Inflammatory macrophage (primary cell): Measurements from ENCODE around the gene WDHD1.
"Not testable (repeated sequence)": the region's sequence is repeated elsewhere in the genome, so short reads cannot be mapped to it uniquely, and the experiment has no call there.

Experiments
- DNase-seq, 2 donors: peaks; one replicate each; pipeline ENCODE4 v3.0.0-alpha.2; 2020 to 2022

Gene WDHD1

DNA sequence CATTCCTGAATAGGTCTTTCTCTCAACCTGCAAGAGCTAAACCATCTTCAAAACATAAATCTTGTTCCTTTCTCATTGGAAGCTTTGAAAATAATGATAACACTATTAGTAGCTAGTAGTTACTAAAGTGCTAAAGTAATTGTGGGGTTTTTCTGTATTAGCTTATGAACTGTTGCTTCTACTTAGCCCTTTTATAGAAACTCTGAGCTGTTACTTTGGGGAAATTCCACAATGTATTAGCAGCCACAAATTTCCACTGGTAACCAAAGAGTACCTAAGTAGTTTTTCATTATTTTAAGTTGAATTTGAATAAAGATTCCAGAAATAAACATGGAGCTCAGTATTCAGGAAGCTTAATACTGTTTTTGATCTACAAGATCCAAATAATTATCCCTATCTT, 18.2 kb upstream of the WDHD1 start:
- no peak for DNase-seq

DNA sequence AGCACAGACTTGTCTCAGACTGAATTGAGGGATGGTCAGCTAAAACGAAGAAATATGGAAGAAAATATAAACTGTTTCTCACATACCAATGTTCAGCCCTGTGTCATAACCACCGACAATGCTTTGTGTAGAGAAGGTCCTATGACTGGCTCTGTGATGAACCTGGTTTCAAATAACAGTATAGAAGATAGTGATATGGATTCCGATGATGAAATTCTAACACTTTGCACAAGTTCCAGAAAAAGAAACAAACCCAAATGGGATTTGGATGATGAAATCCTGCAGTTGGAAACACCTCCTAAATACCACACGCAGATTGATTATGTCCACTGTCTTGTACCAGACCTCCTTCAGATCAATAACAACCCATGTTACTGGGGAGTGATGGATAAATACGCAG, 16.6 kb upstream of the WDHD1 start:
- DNase-seq = no peak

DNA sequence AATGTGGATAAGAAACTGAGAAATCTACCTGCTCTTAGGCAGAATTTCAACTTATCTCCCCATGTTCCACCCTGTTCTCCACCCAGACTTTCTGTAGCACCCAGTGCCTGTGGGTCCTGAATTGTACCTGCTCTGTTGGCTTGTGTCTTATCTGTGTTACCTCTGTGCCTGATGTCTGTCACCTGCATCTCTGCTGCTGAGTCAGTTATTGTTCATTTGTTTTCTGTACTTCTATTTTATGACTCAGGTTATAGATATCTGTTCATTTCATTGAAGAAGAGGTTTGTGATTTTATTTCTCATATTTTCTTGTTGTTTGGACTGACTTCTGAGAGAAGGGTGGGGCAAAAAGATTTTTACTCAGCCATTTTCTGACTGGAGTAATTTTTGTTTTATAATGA, 11.8 kb upstream of the WDHD1 start:
- no peak for DNase-seq

DNA sequence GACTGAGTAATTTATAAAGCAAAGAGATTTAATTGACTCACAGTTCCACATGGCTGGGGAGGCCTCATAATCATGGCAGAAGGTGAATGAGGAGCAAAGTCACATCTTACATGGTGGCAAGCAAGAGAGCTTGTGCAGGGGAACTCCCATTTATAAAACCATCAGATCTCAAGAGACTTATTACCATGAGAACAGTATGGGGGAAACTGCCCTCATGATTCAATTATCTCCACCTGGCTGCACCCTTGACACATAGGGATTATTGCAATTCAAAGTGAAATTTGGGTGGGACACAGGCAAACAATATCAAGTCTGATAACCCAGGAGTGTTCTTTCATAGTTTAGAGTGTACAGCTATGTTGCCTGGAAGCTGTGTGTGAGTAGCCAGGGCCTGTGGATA, 11.1 kb upstream of the WDHD1 start:
- DNase-seq = not testable (repeated sequence)

DNA sequence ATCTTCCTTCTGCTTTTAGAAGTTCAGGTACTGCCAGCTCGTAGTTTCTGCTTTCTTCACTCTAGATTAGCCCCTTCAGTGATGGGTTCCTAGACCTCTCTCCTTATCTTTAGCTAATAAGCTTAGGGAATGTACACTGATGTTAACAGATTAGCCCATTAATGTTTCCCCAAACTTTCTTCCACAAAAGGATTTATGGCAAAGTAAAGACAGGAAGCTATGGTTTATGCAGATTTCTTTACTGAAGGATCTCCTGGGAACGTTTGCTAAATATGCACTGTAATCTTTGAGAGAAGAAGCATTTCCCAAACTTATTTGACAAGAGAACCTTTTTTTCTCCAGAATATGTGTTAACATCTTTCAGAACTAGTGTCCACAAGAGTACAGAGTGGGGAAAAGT, 4.3 kb upstream of the WDHD1 start:
- no peak for DNase-seq

DNA sequence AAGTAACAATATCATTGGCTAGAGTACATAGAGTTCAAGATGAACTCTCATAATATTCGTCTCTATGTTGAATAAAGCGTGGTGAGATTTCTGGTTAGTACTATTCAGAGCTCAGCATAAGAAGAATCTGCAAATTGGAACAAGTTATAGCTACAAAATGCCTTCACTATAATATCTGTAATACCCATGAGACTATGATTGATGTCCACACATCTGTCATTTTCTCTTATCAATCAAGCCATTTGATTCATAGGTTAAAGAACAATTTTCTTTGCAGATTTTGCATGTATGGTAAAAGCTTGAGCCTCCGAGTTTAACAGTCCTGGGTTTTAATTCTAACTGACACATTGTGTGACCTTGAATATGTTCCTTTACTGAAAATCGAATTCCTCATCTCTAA, 1.6 kb upstream of the WDHD1 start:
- DNase-seq = no peak

DNA sequence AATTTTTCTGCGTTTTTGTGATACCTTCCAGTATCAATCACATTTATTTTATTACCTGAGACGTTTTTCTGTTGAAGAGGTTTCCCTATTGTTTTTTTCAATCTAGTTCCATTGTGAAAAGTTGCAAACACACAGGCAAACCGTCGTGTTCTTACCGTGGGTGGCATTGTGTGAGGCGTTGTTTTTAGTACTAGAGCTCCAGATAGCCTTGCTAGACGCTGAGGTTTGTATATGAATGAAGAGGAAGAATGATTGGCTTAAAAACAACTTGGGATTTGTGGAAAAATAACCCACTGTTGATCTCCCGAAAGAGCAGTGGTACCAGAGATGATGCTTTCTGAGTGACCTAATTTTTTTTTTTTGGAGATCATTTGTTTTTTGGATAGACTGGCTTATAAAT, 1.2 kb upstream of the WDHD1 start:
- peak in 1 of 2 donors; percentile 12 for DNase-seq

DNA sequence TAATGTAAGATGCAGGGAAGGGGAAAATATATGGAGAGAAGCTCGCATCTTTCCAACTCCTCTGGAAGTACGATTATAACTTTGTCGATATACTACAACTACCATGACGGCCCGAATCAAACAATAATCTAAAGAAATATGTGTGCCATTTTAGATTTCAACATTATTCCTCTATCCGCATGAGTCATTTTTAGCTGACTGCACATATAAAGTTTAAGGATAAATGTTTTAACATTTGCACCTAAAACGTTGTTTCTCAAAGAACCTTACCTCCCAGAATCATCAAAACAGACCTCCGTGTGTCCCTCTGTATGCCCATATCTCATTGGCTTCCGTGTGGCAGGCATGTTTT, 482 bp downstream of the WDHD1 start:
- DNase-seq = peak in 1 of 2 donors; percentile 8

DNA sequence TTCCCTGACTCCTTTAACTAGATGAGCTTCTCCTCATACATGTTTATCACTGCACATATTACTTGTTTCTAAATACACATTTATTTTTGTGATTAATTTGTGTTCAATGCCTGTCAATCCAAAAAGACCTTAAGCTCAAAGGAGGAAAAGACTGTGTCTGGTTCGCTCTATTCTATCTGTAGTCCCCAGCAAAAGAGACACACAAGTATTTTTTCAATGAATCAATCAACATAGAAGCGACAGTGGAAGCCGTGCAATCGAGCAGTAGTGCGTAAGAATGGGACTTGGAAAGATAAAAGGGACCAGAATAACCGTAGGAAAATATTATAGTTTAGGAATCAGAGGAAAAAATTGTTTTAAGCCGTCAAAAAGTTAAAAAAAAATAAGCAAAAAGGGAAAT, 951 bp downstream of the WDHD1 start:
- DNase-seq = no peak

DNA sequence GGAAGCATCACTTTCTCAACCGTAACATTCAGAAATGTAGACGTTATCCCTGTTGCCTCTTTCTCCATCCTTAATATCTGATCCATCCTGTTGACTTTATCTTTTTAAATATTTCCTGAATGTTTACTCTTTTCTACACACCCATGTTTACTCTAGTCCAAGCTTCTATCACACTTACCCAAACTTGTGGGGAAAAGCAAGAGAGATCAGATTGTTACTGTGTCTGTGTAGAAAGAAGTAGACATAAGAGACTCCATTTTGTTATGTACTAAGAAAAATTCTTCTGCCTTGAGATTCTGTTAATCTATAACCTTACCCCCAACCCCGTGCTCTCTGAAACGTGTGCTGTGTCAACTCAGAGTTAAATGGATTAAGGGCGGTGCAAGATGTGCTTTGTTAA, 2.5 kb downstream of the WDHD1 start:
- DNase-seq = not testable (repeated sequence)

DNA sequence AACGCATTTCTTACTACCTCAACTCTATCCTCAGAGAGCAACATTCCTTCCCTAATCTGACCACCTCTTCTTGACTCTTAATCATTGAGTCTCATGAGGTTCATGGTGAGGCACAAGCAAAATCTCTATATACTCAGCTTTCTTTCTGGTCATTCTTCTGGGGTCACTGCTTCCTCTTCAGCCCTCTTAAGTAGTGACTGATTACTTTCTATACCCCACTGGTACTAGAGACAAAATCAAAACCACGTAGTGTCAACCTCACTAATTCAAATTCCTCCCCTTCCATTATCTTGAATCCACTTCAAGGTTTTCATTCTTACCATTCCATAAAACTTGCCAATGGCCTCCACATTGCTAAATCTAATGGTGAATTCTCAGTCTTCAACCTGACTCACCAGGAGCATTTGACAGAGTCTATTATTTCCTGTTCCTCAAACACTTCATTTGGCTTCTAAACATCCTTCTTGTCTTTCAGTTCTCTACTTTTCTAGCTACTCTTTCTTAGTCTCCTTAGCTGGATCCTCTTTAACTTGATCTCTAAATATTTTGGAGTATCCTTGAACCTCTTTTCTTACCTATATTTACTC, 6.8 kb downstream of the WDHD1 start:
- DNase-seq = peak in 1 of 2 donors; percentile 9

DNA sequence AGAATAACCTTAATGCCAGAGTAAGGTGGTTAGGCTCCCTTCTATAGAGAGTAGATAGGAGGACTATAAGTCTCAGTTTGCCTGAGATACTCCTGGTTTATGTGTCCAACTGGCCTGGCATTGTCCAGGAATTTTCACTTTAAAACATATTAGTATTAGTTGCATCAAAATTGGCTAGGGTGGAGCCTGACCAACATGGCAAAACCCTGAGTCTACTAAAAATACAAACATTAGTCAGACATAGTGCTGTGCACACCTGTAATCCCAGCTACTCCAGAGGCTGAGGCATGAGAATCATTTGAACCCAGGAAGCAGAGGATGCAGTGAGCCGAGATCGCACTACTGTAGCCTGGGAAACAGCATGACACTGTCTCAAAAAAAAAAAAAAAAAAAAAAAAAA, 11.9 kb downstream of the WDHD1 start:
- DNase-seq = no peak

DNA sequence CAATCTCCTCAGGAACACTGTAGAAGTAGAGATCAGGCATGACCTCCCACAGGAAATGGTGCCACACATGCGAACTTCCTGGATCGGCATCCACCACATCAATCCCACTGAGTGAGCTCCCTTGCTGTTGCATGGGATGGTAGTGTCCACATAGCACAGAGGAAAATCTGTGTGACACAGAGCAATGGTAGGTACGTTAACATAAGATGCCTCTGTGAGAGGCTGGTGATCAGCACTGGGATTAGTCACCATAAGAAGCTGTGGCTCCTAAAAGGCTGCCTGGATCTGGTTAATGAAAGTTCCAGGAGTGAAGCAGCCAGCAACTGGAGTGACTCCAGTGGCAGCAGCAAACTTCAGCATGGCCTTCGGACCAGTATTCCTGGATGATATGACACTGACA, 21.8 kb downstream of the WDHD1 start:
- DNase-seq = no peak

DNA sequence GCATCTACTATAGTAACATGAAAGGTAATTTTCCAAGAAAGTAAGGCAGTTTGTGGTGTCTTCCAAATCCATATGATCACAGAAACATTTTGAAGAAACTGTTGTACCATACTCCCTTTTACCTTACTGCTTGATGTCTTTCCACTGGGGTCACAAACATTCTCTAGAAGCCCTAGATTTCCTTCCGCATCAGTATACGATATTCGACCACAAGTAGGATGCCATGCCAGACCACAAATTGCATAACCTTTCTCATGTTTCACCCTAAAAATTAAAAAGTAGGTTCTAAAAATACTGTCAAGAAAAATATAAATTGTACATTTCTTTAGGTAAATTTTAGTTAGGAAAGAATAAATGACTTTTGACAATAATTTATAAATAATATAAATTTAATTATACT, 26.5 kb downstream of the WDHD1 start:
- DNase-seq = peak; percentile 54 to 55

DNA sequence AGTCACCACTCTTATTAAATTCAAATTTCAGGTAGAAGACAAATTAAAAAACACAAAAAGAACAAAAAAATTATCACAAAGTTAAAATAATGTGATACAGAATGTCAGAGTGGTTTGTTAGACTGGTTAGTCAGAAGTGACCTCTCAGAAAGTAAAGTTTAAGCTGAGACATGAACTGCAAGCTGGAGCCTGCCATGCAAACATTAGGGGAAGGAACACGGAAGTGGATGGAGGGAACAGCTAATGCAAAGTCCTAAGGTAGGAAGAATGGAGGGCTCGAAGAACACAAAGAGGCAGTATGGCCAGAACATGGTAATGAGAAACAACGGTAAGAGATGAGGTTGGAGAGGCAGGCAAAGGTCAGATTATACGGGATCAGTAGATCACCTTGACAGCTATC, 41.7 kb downstream of the WDHD1 start:
- no peak for DNase-seq

DNA sequence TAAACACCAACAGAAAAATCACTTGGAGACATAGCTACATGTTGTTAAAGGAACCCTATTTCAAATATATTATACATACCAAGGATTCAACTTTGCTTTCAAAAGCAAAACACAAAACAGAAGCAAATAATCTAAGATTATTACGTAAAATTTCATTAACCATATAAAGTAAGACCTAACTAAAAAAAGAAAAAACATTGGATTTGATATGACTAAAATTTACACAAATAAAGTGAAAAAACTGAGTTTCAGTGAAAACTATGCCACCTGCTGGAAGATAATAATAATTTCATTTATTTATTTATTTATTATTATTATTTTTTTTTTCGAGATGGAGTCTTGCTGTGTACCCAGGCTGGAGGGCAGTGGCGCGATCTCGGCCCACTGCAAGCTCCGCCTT, 45.2 kb downstream of the WDHD1 start:
- DNase-seq = peak in 1 of 2 donors; percentile 11

DNA sequence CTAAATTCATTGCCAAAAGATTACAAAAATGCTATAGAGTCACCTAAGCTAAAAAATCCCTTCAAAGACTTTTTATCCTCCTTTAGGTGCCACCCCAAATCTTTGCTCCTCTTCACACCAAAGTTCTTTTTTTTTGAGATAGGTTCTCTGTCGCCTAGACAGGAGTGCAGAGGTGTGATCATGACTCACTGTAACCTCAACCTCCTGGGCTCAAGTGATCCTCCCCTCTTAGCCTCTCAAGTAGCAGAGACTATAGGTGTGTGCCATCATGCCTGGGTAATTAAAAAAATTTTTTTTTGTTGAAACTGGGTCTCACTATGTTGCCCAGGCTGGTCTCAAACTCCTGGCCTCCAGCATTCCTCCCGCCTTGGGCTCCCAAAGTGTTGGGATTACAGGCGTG, 47.9 kb downstream of the WDHD1 start:
- no peak for DNase-seq

DNA sequence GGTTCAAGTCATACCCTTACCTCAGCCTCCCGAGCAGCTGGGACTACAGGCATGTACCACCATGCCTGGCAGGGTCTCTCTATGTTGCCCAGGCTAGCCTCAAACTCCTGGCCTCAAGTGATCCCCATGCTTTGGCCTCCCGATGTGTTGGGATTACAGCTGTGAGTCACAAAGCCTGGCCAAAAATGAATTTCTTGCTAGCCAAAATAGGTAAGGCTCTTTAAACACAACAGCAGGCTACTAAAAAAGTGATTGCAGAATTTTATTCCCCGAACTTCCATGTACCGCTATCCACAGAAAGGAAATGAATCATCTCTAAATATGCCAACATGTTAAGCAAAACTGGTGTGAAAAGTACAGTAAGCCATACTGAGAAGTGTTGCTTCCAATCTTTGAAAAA, 50.6 kb downstream of the WDHD1 start:
- DNase-seq = peak; percentile 5 to 40

DNA sequence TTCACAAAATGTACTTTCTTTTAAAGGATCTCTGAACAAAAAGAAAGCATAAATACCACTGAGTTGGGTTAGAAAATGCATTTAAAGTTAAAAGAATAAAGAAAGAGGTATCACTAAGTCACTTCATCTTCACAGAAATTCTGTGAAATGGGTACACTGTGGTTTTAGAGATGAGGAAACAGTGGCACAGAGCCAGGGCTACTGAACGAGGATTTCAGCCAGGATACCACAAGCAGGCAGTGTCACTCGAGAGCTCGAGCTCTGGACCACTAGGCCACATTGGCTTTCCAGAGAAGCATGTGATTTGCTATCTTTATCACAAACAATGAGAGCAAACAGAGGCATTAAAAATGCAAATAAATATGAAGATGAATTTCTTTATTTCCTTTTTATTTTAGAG, 51.0 kb downstream of the WDHD1 start:
- peak; percentile 5 to 29 for DNase-seq

DNA sequence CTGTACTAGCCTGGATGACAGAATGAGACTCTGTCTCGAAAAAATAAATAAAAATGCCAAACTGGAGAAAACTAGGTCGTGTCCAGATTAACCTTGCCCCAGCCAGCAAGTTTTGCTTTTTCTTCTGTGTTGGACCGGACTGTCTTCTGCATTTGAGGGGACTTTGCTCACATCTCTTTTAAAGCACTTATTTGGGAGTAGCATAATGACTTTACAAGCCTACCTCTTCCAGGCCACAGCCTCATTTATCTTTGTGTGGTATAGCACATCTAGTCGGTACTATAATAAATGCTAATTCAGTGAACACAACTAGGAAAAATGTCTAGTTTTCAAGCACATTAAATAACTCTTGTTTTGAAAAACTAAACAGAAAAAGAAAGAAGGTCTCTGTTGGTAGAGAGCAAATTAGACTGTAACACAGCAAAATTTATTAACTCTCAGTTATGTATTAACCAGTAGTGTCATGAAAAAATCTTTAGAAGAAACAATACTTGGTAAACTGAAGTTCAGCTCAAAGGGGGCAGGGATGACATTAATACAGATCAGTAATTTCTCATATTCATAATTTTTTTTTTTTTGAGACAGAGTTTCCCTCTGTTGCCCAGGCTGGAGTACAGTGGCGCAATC, 52.0 kb downstream of the WDHD1 start:
- no peak for DNase-seq

DNA sequence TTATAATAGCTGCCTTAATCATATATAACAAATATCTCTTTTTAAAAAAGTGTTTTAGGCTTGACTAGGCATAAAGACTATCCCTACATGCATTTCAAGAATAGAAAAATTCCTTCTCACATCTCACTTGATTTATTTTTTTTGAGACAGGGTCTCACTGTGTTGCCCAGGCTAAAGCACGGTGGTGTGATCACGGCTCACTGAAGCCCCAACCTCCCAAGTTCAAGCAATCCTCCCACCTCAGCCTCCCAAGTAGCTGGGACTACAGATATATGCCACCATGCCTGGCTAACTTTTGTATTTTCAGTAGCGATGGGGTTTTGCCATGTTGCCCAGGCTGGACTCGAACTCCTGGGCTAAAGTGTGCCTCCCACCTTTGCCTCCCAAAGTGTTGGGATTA, 59.4 kb downstream of the WDHD1 start:
- DNase-seq = no peak

DNA sequence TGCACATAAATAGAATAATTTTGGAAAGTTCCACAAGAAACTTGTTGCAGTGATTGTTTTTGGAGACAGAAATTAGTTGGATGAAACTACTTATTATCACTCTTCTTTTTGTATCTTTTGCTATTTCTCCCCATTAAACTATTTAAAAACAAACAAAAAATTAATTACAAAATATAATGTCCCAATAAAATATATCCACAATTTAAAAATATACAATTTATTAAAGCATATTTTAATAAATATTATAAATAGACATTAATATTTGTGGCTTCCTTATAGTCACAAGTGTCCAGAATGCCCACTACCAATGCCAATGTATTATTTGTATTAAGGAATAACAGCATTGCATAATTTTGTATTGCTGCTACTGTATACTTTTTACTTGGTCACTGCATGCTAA, 71.8 kb downstream of the WDHD1 start:
- no peak for DNase-seq

DNA sequence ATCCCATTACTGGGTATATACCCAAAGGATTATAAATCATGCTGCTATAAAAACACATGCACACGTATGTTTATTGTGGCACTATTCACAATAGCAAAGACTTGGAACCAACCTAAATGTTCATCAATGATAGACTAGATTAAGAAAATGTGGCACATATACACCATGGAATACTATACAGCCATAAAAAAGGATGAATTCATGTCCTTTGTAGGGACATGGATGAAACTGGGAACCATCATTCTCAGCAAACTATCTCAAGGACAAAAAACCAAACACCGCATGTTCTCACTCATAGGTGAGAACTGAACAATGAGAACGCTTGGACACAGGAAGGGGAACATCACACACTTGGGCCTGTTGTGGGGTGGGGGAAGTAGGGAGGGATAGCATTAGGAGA, 73.3 kb downstream of the WDHD1 start:
- DNase-seq = not testable (repeated sequence)

DNA sequence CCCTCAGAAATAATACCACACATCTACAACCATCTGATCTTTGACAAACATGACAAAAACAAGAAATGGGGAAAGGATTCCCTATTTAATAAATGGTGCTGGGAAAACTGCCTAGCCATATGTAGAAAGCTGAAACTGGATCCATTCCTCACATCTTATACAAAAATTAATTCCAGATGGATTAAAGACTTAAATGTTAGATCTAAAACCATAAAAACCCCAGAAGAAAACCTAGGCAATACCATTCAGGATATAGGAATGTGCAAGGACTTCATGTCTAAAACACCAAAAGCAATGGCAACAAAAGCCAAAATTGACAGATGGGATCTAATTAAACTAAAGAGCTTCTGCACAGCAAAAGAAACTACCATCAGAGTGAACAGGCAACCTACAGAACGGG, 74.1 kb downstream of the WDHD1 start:
- not testable (repeated sequence) for DNase-seq

DNA sequence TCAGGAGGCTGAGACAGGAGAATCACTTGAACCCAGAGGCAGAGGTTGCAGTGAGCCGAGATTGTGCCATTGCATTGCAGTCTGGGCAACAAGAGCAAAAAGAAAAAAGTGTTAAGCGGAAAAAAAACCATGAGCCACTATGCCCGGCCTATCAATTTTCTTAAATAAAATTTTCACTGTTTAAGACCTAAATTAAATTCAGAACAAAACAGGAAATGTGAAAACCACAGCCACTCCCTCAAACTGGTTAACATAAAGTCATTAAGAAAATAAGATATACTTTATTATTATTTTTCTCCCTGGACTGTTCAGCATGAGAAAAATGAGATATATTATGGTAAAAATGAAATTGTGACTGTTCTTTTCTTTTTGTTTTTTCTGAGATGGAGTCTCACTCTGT, 79.7 kb downstream of the WDHD1 start:
- DNase-seq = no peak
